Cardiac fibroblast (primary cell): ENCODE data around the gene BPTF.

Source experiments
- DNase-seq, 2 donors: peaks; one replicate each; pipeline versions ENCODE4 v3.0.0 to v3.0.0-alpha.2; 2010; ENCODE audit warnings: low read depth in 2 of 2
- H3K4me3 ChIP-seq, 2 donors: replicated peaks in 1 of 2; 1 replicate in 1 of 2; 2 replicates in 1 of 2; pipeline ENCODE4 v1.5.1; 2011; ENCODE audit warnings: low read depth in 2 of 2, low read length in 2 of 2, mild to moderate bottlenecking in 2 of 2, moderate library complexity in 1 of 2
- TF ChIP-seq, protein P1 (sequence below): IDR thresholded peaks from one replicate; pipeline ENCODE4 v1.5.1; 2011; ENCODE audit warnings: low read depth, mild to moderate bottlenecking, low read length, inconsistent platforms

Gene BPTF

GRCh38 chr17:67865438-67865837, 40.1 kb downstream of the BPTF start:
- no peak for DNase-seq
- TF ChIP-seq, protein P1, sequence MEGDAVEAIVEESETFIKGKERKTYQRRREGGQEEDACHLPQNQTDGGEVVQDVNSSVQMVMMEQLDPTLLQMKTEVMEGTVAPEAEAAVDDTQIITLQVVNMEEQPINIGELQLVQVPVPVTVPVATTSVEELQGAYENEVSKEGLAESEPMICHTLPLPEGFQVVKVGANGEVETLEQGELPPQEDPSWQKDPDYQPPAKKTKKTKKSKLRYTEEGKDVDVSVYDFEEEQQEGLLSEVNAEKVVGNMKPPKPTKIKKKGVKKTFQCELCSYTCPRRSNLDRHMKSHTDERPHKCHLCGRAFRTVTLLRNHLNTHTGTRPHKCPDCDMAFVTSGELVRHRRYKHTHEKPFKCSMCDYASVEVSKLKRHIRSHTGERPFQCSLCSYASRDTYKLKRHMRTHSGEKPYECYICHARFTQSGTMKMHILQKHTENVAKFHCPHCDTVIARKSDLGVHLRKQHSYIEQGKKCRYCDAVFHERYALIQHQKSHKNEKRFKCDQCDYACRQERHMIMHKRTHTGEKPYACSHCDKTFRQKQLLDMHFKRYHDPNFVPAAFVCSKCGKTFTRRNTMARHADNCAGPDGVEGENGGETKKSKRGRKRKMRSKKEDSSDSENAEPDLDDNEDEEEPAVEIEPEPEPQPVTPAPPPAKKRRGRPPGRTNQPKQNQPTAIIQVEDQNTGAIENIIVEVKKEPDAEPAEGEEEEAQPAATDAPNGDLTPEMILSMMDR = no peak
- no peak overlapping the region for H3K4me3 ChIP-seq

- DNase-seq = no peak
- TF ChIP-seq, protein P1 = no peak
- no peak overlapping the region for H3K4me3 ChIP-seq
Measured at GRCh38 chr17:67867591-67867990, 42.3 kb downstream of the BPTF start.

DNA sequence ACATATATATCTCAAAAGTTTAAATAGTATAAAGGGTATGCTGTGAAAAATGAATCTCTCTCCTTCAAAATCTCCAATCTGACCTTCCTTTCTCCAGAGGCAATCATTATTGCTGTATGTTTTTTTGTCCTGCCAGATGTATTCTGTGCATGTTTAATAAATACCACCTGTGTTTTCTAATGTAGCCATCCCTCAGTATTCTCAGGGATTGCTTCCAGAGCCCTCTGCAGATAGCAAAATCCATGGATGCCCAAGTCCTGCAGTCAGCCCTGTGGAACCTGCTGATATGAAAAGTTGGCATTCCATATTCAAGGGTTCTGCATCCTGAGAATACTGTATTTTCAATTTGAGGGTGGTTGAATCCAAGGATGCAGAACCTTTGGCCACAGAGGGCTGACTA, 42.9 kb downstream of the BPTF start:
- TF ChIP-seq, protein P1 = no peak
- no peak for DNase-seq
- H3K4me3 ChIP-seq = no peak overlapping the region

DNA sequence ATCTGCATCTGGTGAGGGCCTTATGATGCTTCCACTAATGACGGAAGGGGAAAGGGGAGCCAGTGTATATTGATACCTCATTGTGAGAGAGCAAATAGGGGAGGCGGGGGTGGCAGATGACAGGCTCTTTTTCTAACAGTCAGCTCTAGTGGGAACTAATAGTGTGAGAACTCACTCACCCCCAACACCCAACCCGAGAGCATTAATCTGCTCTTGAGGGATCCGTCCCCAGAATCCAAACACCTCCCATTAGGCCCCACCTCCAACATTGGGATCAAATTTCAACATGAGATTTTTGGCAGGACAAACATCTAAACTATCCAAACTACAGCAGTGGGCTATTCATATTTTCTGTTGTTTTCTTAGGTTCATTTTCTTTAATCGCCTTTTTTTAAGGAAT, 54.4 kb downstream of the BPTF start:
- no peak for DNase-seq
- TF ChIP-seq, protein P1 = no peak
- H3K4me3 ChIP-seq = no peak overlapping the region

DNA sequence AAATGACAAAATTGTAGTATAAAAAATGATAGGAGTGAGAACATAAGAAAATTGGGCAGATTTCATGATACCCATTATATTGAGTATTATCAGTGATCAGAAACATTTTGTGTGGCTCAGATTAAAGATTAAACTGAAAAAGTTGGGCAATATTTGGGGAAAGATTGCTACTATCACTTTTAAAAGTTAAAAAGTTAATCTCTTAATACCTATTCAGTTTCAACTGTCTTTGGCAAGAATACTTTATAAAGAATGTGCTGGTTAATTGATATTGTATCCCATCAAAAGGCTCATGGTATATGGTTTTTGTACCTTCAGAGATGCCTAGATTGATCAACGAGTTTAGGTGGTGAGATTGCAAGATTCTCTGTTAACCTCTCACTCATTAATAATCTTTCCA, 55.8 kb downstream of the BPTF start:
- DNase-seq = no peak
- no peak overlapping the region for H3K4me3 ChIP-seq
- TF ChIP-seq, protein P1 = no peak

DNA sequence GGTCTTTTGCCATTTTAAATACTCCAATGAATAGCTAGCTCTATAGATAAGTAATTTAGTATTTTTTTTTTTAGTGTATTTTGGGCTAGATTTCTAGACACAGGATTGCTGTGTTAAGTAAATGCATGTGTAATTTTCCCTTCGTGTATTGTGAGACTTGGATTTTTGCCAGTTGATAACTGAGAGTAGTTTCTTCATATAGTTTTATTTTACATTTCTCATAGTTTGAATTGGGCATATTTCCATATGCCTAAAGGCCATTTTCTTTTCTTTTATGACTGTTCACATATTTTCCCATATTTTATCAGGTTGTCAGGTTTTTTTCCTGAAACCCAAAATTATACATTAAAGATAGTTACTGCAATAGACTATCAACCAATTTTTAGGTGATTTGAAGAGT, 59.4 kb downstream of the BPTF start:
- TF ChIP-seq, protein P1 = no peak
- no peak for DNase-seq
- no peak overlapping the region for H3K4me3 ChIP-seq

GRCh38 chr17:67891481-67892119, 66.3 kb downstream of the BPTF start:
- TF ChIP-seq, protein P1 = peak; percentile 42
- H3K4me3 ChIP-seq = no peak overlapping the region
- DNase-seq = peak; percentile 61 to 79
